Adrenal gland (tissue), 12 donors: Measurements from ENCODE around the gene JSRP1. TPM values are rescaled to one million over a fixed set of nuclear protein-coding genes. Genes with fewer than 3 reads are reported as not detected.

Source experiments
- DNase-seq, 7 donors: peaks; one replicate each; pipeline ENCODE4 v3.0.0-alpha.2; 2019 to 2020
- H3K27ac ChIP-seq, 5 donors: fragments of 200-600 bp; sonication (generic) in 4 of 5; 1 replicate in 3 of 5; 2 replicates in 2 of 5; pipeline versions ENCODE4 v1.5.1 to v1.8.0; 2016 to 2020; ENCODE audit warnings: mild to moderate bottlenecking in 1 of 5
- H3K27me3 ChIP-seq: fragments of 200-600 bp; 2 replicates; pipeline ENCODE4 v1.8.0; 2021
- H3K36me3 ChIP-seq, 2 donors: fragments of 200-600 bp; replicated peaks in 1 of 2; 1 replicate in 1 of 2; 2 replicates in 1 of 2; pipeline versions ENCODE4 v1.5.1 to v1.8.0; 2018 to 2022
- H3K4me1 ChIP-seq, 2 donors: fragments of 200-600 bp; replicated peaks in 1 of 2; 1 replicate in 1 of 2; 2 replicates in 1 of 2; pipeline versions ENCODE4 v1.5.1 to v1.8.0; 2018 to 2021
- H3K4me3 ChIP-seq, 4 donors: fragments of 200-600 bp; sonication (generic) in 3 of 4; one replicate each; pipeline ENCODE4 v1.5.1; 2016 to 2018
- H3K9me3 ChIP-seq, 3 donors: fragments of 200-600 bp; sonication (generic) in 1 of 3; replicated peaks in 1 of 3; 1 replicate in 2 of 3; 2 replicates in 1 of 3; pipeline versions ENCODE4 v1.5.1 to v1.8.0; 2016 to 2021
- CTCF ChIP-seq, 6 experiments: fragments of 450-650 bp in 4 of 6; fragments of 200-600 bp in 2 of 6; sonication (generic) in 1 of 6; IDR thresholded peaks; 1 replicate in 5 of 6; 2 replicates in 1 of 6; pipeline versions ENCODE4 v1.5.1 to v1.8.0; 2016 to 2021; ENCODE audit warnings: antibody characterized with exemption in 6 of 6, mild to moderate bottlenecking in 2 of 6, moderate library complexity in 1 of 6
- POLR2A ChIP-seq, 2 donors: fragments of 450-650 bp; IDR thresholded peaks; one replicate each; pipeline ENCODE4 v1.6.1; 2017; ENCODE audit warnings: antibody characterized with exemption in 2 of 2, mild to moderate bottlenecking in 2 of 2, moderate library complexity in 1 of 2
- WGBS, 4 donors: extraction: QIAGEN DNeasy Blood & Tissue Kit in 2 of 4; methylation state at CpG; one replicate each; pipeline versions ENCODE4 v1.1.5 to v1.1.7; 2013 to 2017; 5-methylcytosine and 5-hydroxymethylcytosine counted together
- intact Hi-C, 2 donors: fragments of 100-400 bp; cut with DNase I; formaldehyde crosslinking; loops; one replicate each; pipeline versions ENCODE4 v1.14.1 to v1.15.0; 2022 to 2023
- polyA plus RNA-seq, 3 donors: library from polyadenylated mRNA; stranded (reverse); fragments of 200-250 nt in 2 of 3; fragments of 350-450 nt in 1 of 3; fragmentation: Illumina TruSeq in 1 of 3; extraction: RNeasy Lipid Tissue Mini Kit (QIAGEN cat#74804) in 1 of 3; gene quantifications; one replicate each; pipeline ENCODE4 v1.2.3, GENCODE V29; 2013 to 2014
- total RNA-seq, 9 donors: library from RNA; depleted of rRNA in 4 of 9; stranded (reverse); fragments of >200 nt in 4 of 9; fragments of 120-200 nt in 1 of 9; fragmentation: NEBNext Ultra II Directional in 1 of 9; extraction: Animal tissue kit (Norgen Biotek cat#: 25700) in 1 of 9; gene quantifications; one replicate each; pipeline versions ENCODE4 v1.1.0 to v1.2.4, GENCODE V29; 2013 to 2023
- donor health status: healthy with polysubstance abuse.
- donor health status: Bipolar disorder and iron deficiency.
- donor health status: DM: yes; HTN: yes; CAD: no.
- donor health status: DM: no; HTN: no; CAD: no.
- donor health status: DM: no; HTN: no; CAD: no.
- donor health status: DM: yes; HTN: yes; CAD: no.

JSRP1 gene
- total and polyA plus RNA-seq, 12 donors: 0.54 to 1.2 (median 0.83) TPM; not detected in 6

- no peaks in the 10 kb centered on the region for H3K27me3 ChIP-seq
- H3K4me1 ChIP-seq: peaks cover 23 to 44% of the 10 kb centered on the region in 2 donors
- H3K9me3 ChIP-seq: no peaks in the 10 kb centered on the region
- peak overlapping the region in 2 of 5 donors; percentile 99 to 100 for H3K27ac ChIP-seq
- WGBS, 4 donors: 1 to 4% (median 2%) methylated on average over 13 to 19 of the region's 19 CpGs
- intact Hi-C loops: no loop called here
- no peak for DNase-seq
- no peak for TF ChIP-seq CTCF (IDR thresholded peaks at IDR 0.05)
- no peak for TF ChIP-seq POLR2A (IDR thresholded peaks at IDR 0.05)
- peaks cover 0 to 24% of the 10 kb centered on the region in 2 donors for H3K36me3 ChIP-seq
- H3K4me3 ChIP-seq: peak overlapping the region in 3 of 4 donors; percentile 23 to 97 (median 75)
Measured at GRCh38 chr19:2268861-2269243, 12.6 kb upstream of the JSRP1 start.

- intact Hi-C loops: no loop called here
- H3K4me3 ChIP-seq: peak overlapping the region in 1 of 4 donors; percentile 75
- H3K27ac ChIP-seq: no peak overlapping the region
- peaks cover 21 to 40% of the 10 kb centered on the region in 2 donors for H3K4me1 ChIP-seq
- TF ChIP-seq CTCF (IDR thresholded peaks at IDR 0.05) (no peak), POLR2A (IDR thresholded peaks at IDR 0.05) (no peak)
- no peak for DNase-seq
- no peaks in the 10 kb centered on the region for H3K27me3 ChIP-seq
- WGBS, 4 donors: 83 to 91% (median 89%) methylated on average over 4 of the region's 4 CpGs
- no peaks in the 10 kb centered on the region for H3K9me3 ChIP-seq
- peaks cover 0 to 21% of the 10 kb centered on the region in 2 donors for H3K36me3 ChIP-seq
Measured at GRCh38 chr19:2268480-2268830, 12.2 kb upstream of the JSRP1 start.

GRCh38 chr19:2266183-2266993 is 10.2 kb upstream of the JSRP1 start:
- TF ChIP-seq CTCF (IDR thresholded peaks at IDR 0.05): no peak
- H3K27me3 ChIP-seq: no peaks in the 10 kb centered on the region
- peak overlapping the region in 2 of 5 donors; percentile 34 to 63 for H3K27ac ChIP-seq
- H3K4me3 ChIP-seq: no peak overlapping the region
- 40 to 53% (median 42%) methylated on average over 14 to 18 of the region's 18 CpGs for WGBS, 4 donors
- peaks cover 0 to under 1% of the 10 kb centered on the region in 2 donors for H3K36me3 ChIP-seq
- intact Hi-C loops: no loop called here
- H3K9me3 ChIP-seq: no peaks in the 10 kb centered on the region
- peak; percentile 81 to 88 (median 86) for DNase-seq
- peaks cover 4 to 20% of the 10 kb centered on the region in 2 donors for H3K4me1 ChIP-seq

- no peaks in the 10 kb centered on the region for H3K36me3 ChIP-seq
- no peak overlapping the region for H3K27ac ChIP-seq
- WGBS, 4 donors: 0 to 67% (median 58%) methylated on average over 2 to 7 of the region's 7 CpGs
- peaks cover 0 to 4% of the 10 kb centered on the region in 2 donors for H3K4me1 ChIP-seq
- H3K9me3 ChIP-seq: no peaks in the 10 kb centered on the region
- TF ChIP-seq CTCF (IDR thresholded peaks at IDR 0.05) (peak; percentile 29 to 64 (median 50)), POLR2A (IDR thresholded peaks at IDR 0.05) (no peak)
- intact Hi-C loops: no loop called here
- H3K27me3 ChIP-seq: no peaks in the 10 kb centered on the region
- H3K4me3 ChIP-seq: no peak overlapping the region
- peak in 4 of 7 donors; percentile 50 to 67 (median 60) for DNase-seq
Measured at GRCh38 chr19:2261438-2262172, 5.4 kb upstream of the JSRP1 start.
